ENCODE data around the gene DDB1. TPM values are rescaled to one million over a fixed set of nuclear protein-coding genes. Genes with fewer than 3 reads are reported as not detected.
A peak's percentile ranks its signal among the peaks of the same experiment; 100 is the strongest.

Gene DDB1
- total and polyA plus RNA-seq, 9 of the 15 experiments (the other 6 are each of a cell fraction or from before 2014, with no cell fraction given): 172 to 361 (median 266) TPM

DNA sequence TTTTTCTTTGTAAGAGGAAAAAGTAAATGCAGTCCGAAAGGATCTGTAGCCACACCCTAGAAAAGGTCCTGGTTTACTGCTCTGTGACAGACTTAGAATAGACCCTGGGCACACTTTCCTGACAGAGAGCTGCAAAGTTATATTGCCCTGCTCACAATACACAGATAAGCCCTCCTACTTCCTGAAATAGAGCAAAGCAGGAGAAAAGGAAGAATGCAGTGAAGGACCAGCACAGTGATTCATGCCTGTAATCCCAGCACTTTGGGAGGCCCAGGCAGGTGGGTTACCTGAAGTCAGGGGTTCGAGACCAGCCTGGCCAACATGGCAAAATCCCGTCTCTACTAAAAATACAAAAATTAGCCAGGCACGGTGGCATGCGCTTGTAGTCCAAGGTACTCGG, 26.6 kb upstream of the DDB1 start:
- POLR2A ChIA-PET: interaction anchor here (0.9 to 4.6 kb wide), 8 partner anchors 11 to 32 kb away, joined by 3 to 37 read pairs (median 22); partner anchors contain the start of genes DDB1 and TKFC
- intact Hi-C loops (cut with micrococcal nuclease): no loop called here
- H3K36me3 ChIP-seq (ENCODE audit: control insufficient read depth, insufficient read depth, low read length): peaks cover 21% of the 10 kb centered on the region
- CTCF ChIA-PET (ENCODE audit: low intra/inter-chr PET ratio): no interaction called here
- 0 out of 2 replicates have a peak, but pooled peaks have one; percentile 5 for TF ChIP-seq SPI1 (IDR thresholded peaks at IDR 0.05; ENCODE audit: borderline replicate concordance, low read depth, low read length)
- TF ChIP-seq HOXB6 (CRISPR knock-in tag; IDR thresholded peaks at IDR 0.05; ENCODE audit: borderline replicate concordance): no peak
- peak; percentile 35 to 40; a peak in 2 of 4 replicates for TF ChIP-seq NRF1 (conservative IDR thresholded peaks at IDR 0.05 in 1 of 2, IDR thresholded peaks at IDR 0.05 in 1 of 2)
- TF ChIP-seq DIDO1 (tag; IDR thresholded peaks at IDR 0.05; ENCODE audit: low read depth): no peak
- no peak for TF ChIP-seq PHF8 (IDR thresholded peaks at IDR 0.05; ENCODE audit: borderline replicate concordance, low read length)
- 0 out of 2 replicates have a peak, but pooled peaks have one; percentile 44 for TF ChIP-seq ARID1B (IDR thresholded peaks at IDR 0.05)
- no peak for TF ChIP-seq NFXL1 (CRISPR knock-in tag; IDR thresholded peaks at IDR 0.05)
- TF ChIP-seq KDM1A (IDR thresholded peaks at IDR 0.05): peak in 1 of 2 experiments; percentile 18; a peak in 1 of 4 replicates
- TF ChIP-seq HDAC1 (IDR thresholded peaks at IDR 0.05): peak in 1 of 2 experiments; percentile 39; a peak in 1 of 4 replicates
- TF ChIP-seq ADNP (tag; IDR thresholded peaks at IDR 0.05): peak; percentile 52; the same call in 1 of the 2 replicates
- no peak for FAIRE-seq
- peak overlapping the region; percentile 75 for H3K4me2 ChIP-seq (ENCODE audit: insufficient read depth, low read length)
- H3K9ac ChIP-seq (ENCODE audit: insufficient read depth in 1 of 2, low read depth in 2 of 2, low read length in 2 of 2): peak overlapping the region; percentile 58 to 71; a peak in 2 of 4 replicates
- 29% methylated on average over 6 of the region's 6 CpGs for WGBS (ENCODE audit: insufficient coverage, low coverage, missing lambda C conversion rate)
- no TSS peak for BruUV-seq (replicated peaks)
- no peaks in the 10 kb centered on the region for H3K9me3 ChIP-seq (replicated peaks; ENCODE audit: control insufficient read depth, insufficient read depth, low read depth, low read length)
- no peak for ATAC-seq
- peak overlapping the region; percentile 18; the same call in 1 of the 3 replicates for H3K27ac ChIP-seq (ENCODE audit: extremely low read depth, low read depth, low read length)
- no peaks in the 10 kb centered on the region for H4K20me1 ChIP-seq (replicated peaks; ENCODE audit: control insufficient read depth, insufficient read depth, low read length)
- H3K9me1 ChIP-seq (ENCODE audit: control insufficient read depth, insufficient read depth, low read length): no peaks in the 10 kb centered on the region
- peaks cover 52% of the 10 kb centered on the region for H3K79me2 ChIP-seq (ENCODE audit: control insufficient read depth, insufficient read depth, low read length)
- no peak overlapping the region for H2AFZ ChIP-seq (ENCODE audit: low read depth, low read length)
- peaks cover 24 to 33% of the 10 kb centered on the region in 2 experiments for H3K4me1 ChIP-seq (replicated peaks in 1 of 2; ENCODE audit: control insufficient read depth in 2 of 2, insufficient read depth in 2 of 2, low read length in 2 of 2)
- H3K4me3 ChIP-seq: no peak overlapping the region; the same call in 1 of the 2 replicates
- no peaks in the 10 kb centered on the region for H3K27me3 ChIP-seq (ENCODE audit: control insufficient read depth in 2 of 2, insufficient read depth in 2 of 2, low read length in 2 of 2)
- DNase-seq (ENCODE audit: extremely low read depth in 1 of 4, low spot score in 3 of 4): no peak
- in situ Hi-C loops (cut with MboI): no loop called here
